Liver (tissue), 3 donors: ENCODE data around the gene LUC7L.

Source experiments
- EGR1 ChIP-seq, 2 donors: IDR thresholded peaks; 2 replicates each; pipeline ENCODE4 v1.6.1; 2016 to 2018; ENCODE audit warnings: antibody characterized with exemption in 2 of 2, low read depth in 2 of 2
- GABPA ChIP-seq, 2 donors: IDR thresholded peaks in 1 of 2; conservative IDR thresholded peaks in 1 of 2; 2 replicates each; pipeline ENCODE4 v1.6.1; 2016; ENCODE audit warnings: antibody characterized with exemption in 2 of 2, mild to moderate bottlenecking in 1 of 2, moderate library complexity in 1 of 2
- JUND ChIP-seq, 2 donors: IDR thresholded peaks; 2 replicates each; pipeline ENCODE4 v1.6.1; 2016; ENCODE audit warnings: antibody characterized with exemption in 2 of 2
- RAD21 ChIP-seq, 2 donors: IDR thresholded peaks; 2 replicates each; pipeline ENCODE4 v1.6.1; 2016; ENCODE audit warnings: antibody characterized with exemption in 2 of 2, mild to moderate bottlenecking in 2 of 2
- RXRA ChIP-seq, 2 donors: IDR thresholded peaks; 2 replicates each; pipeline ENCODE4 v1.6.1; 2017 to 2018; ENCODE audit warnings: antibody characterized with exemption in 2 of 2, mild to moderate bottlenecking in 1 of 2
- SP1 ChIP-seq: IDR thresholded peaks from 2 replicates; pipeline ENCODE4 v1.6.1; 2018; ENCODE audit warnings: antibody characterized with exemption, mild to moderate bottlenecking
- TAF1 ChIP-seq: conservative IDR thresholded peaks from 2 replicates; pipeline ENCODE4 v1.6.1; 2016; ENCODE audit warnings: antibody characterized with exemption, mild to moderate bottlenecking
- YY1 ChIP-seq: IDR thresholded peaks from 2 replicates; pipeline ENCODE4 v1.6.1; 2016; ENCODE audit warnings: antibody characterized with exemption, mild to moderate bottlenecking
- TF ChIP-seq, protein P1 (sequence below): fragments of 150-350 bp; IDR thresholded peaks from 2 replicates; pipeline ENCODE4 v1.5.1; 2017; ENCODE audit warnings: improper control_type of control experiment, low read depth, low read length; ENCODE audit not compliant: missing input control
- TF ChIP-seq, protein P2 (sequence below): IDR thresholded peaks from 2 replicates; pipeline ENCODE4 v1.6.1; 2016; ENCODE audit warnings: antibody characterized with exemption
- TF ChIP-seq, protein P3 (sequence below): IDR thresholded peaks from 2 replicates; pipeline ENCODE4 v1.6.1; 2016; ENCODE audit warnings: antibody characterized with exemption
- TF ChIP-seq, protein P4 (sequence below): IDR thresholded peaks from 2 replicates; pipeline ENCODE4 v1.6.1; 2016; ENCODE audit warnings: antibody characterized with exemption, mild to moderate bottlenecking
- TF ChIP-seq, protein P5 (sequence below): IDR thresholded peaks from 2 replicates; pipeline ENCODE4 v1.6.1; 2016; ENCODE audit warnings: antibody characterized with exemption
- donor health status: healthy.
- donor health status: healthy.

DNA sequence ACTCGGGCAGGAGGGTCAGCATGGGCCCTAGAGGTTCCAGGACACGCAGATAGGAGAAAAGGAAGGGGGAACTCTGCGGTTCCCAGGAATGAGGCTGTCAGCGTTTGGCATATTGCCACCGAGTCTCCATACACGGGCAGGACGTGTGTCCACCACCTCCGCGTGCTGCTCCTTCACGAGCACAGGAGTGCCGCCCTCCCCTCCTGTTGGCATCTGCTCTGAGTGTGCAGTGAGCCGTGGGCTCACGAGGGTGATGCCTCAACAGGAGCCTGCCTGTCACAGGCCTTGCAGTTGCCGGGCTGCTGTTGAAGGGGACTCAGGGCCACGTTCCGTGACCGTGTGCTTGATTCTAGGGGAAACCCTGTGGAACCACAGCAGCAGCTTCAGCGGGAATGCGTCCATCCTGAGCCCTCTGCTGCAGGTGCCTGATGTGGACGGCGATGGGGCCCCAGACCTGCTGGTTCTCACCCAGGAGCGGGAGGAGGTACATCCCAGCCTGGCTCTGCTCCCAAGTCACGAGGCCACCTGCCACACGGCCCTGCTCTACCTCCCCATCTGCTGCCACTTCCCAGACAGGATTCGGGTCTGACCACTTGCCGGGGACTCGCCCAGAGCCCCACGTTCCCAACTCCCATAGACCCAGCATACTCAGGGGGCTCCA, 31.9 kb upstream of the LUC7L start:
- TF ChIP-seq, protein P1, sequence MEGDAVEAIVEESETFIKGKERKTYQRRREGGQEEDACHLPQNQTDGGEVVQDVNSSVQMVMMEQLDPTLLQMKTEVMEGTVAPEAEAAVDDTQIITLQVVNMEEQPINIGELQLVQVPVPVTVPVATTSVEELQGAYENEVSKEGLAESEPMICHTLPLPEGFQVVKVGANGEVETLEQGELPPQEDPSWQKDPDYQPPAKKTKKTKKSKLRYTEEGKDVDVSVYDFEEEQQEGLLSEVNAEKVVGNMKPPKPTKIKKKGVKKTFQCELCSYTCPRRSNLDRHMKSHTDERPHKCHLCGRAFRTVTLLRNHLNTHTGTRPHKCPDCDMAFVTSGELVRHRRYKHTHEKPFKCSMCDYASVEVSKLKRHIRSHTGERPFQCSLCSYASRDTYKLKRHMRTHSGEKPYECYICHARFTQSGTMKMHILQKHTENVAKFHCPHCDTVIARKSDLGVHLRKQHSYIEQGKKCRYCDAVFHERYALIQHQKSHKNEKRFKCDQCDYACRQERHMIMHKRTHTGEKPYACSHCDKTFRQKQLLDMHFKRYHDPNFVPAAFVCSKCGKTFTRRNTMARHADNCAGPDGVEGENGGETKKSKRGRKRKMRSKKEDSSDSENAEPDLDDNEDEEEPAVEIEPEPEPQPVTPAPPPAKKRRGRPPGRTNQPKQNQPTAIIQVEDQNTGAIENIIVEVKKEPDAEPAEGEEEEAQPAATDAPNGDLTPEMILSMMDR = no peak
- TF ChIP-seq TAF1 (no peak), GABPA (IDR thresholded peaks at IDR 0.05 in 1 of 2, conservative IDR thresholded peaks at IDR 0.05 in 1 of 2) (no peak), SP1 (no peak), EGR1 (IDR thresholded peaks at IDR 0.05; ENCODE audit: low read depth in 2 of 2) (no peak), RAD21 (IDR thresholded peaks at IDR 0.05) (no peak), YY1 (no peak), RXRA (IDR thresholded peaks at IDR 0.05) (no peak), JUND (IDR thresholded peaks at IDR 0.05) (no peak)
- TF ChIP-seq, protein P2, sequence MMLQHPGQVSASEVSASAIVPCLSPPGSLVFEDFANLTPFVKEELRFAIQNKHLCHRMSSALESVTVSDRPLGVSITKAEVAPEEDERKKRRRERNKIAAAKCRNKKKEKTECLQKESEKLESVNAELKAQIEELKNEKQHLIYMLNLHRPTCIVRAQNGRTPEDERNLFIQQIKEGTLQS = no peak
- TF ChIP-seq, protein P3, sequence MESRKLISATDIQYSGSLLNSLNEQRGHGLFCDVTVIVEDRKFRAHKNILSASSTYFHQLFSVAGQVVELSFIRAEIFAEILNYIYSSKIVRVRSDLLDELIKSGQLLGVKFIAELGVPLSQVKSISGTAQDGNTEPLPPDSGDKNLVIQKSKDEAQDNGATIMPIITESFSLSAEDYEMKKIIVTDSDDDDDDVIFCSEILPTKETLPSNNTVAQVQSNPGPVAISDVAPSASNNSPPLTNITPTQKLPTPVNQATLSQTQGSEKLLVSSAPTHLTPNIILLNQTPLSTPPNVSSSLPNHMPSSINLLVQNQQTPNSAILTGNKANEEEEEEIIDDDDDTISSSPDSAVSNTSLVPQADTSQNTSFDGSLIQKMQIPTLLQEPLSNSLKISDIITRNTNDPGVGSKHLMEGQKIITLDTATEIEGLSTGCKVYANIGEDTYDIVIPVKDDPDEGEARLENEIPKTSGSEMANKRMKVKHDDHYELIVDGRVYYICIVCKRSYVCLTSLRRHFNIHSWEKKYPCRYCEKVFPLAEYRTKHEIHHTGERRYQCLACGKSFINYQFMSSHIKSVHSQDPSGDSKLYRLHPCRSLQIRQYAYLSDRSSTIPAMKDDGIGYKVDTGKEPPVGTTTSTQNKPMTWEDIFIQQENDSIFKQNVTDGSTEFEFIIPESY = no peak
- TF ChIP-seq, protein P4, sequence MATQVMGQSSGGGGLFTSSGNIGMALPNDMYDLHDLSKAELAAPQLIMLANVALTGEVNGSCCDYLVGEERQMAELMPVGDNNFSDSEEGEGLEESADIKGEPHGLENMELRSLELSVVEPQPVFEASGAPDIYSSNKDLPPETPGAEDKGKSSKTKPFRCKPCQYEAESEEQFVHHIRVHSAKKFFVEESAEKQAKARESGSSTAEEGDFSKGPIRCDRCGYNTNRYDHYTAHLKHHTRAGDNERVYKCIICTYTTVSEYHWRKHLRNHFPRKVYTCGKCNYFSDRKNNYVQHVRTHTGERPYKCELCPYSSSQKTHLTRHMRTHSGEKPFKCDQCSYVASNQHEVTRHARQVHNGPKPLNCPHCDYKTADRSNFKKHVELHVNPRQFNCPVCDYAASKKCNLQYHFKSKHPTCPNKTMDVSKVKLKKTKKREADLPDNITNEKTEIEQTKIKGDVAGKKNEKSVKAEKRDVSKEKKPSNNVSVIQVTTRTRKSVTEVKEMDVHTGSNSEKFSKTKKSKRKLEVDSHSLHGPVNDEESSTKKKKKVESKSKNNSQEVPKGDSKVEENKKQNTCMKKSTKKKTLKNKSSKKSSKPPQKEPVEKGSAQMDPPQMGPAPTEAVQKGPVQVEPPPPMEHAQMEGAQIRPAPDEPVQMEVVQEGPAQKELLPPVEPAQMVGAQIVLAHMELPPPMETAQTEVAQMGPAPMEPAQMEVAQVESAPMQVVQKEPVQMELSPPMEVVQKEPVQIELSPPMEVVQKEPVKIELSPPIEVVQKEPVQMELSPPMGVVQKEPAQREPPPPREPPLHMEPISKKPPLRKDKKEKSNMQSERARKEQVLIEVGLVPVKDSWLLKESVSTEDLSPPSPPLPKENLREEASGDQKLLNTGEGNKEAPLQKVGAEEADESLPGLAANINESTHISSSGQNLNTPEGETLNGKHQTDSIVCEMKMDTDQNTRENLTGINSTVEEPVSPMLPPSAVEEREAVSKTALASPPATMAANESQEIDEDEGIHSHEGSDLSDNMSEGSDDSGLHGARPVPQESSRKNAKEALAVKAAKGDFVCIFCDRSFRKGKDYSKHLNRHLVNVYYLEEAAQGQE = no peak
- TF ChIP-seq, protein P5, sequence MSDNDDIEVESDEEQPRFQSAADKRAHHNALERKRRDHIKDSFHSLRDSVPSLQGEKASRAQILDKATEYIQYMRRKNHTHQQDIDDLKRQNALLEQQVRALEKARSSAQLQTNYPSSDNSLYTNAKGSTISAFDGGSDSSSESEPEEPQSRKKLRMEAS = no peak
